Peyer's patch (tissue), 4 donors: ENCODE measurements around the gene HPCAL1. TPM values are rescaled to one million over a fixed set of nuclear protein-coding genes. Genes with fewer than 3 reads are reported as not detected.

Experiments
- DNase-seq, 3 donors: peaks; one replicate each; pipeline ENCODE4 v3.0.0-alpha.2; 2017 to 2019
- H3K27ac ChIP-seq, 4 donors: fragments of 200-600 bp; sonication (generic); one replicate each; pipeline ENCODE4 v1.5.1; 2016 to 2019
- H3K27me3 ChIP-seq, 2 donors: fragments of 200-600 bp; sonication (generic); one replicate each; pipeline ENCODE4 v1.5.1; 2019
- H3K36me3 ChIP-seq, 3 donors: fragments of 200-600 bp; sonication (generic); one replicate each; pipeline ENCODE4 v1.5.1; 2016 to 2019
- H3K4me1 ChIP-seq, 4 donors: fragments of 200-600 bp; sonication (generic); one replicate each; pipeline ENCODE4 v1.5.1; 2016 to 2019
- H3K4me3 ChIP-seq, 4 donors: fragments of 200-600 bp; sonication (generic); 1 replicate in 3 of 4; 2 replicates in 1 of 4; pipeline ENCODE4 v1.5.1; 2016 to 2019; ENCODE audit warnings: mild to moderate bottlenecking in 1 of 4
- H3K9me3 ChIP-seq, 4 donors: fragments of 200-600 bp; sonication (generic); one replicate each; pipeline ENCODE4 v1.5.1; 2016 to 2019; ENCODE audit warnings: mild to moderate bottlenecking in 1 of 4
- POLR2A ChIP-seq, 2 donors: fragments of 450-650 bp; IDR thresholded peaks; one replicate each; pipeline ENCODE4 v1.5.1; 2017; ENCODE audit warnings: antibody characterized with exemption in 2 of 2, mild to moderate bottlenecking in 2 of 2, moderate library complexity in 2 of 2
- total RNA-seq, 4 donors: library from RNA; depleted of rRNA; stranded (reverse); fragments of >200 nt; gene quantifications; one replicate each; pipeline ENCODE4 v1.1.0, GENCODE V29; 2016
- TF ChIP-seq, protein P1 (sequence below), 6 experiments: fragments of 450-650 bp in 4 of 6; fragments of 200-600 bp in 2 of 6; sonication (generic) in 1 of 6; IDR thresholded peaks; one replicate each; pipeline ENCODE4 v1.5.1; 2017 to 2019; ENCODE audit warnings: antibody characterized with exemption in 6 of 6, mild to moderate bottlenecking in 3 of 6, moderate library complexity in 1 of 6

The HPCAL1 gene
- total RNA-seq, 4 donors from 2014 or later = 123 to 270 (median 156) TPM

- peaks cover 0 to 33% (median 1%) of the 10 kb centered on the region in 4 donors for H3K4me1 ChIP-seq
- no peaks in the 10 kb centered on the region for H3K9me3 ChIP-seq
- no peaks in the 10 kb centered on the region for H3K27me3 ChIP-seq
- TF ChIP-seq POLR2A (IDR thresholded peaks at IDR 0.05) = no peak
- TF ChIP-seq, protein P1, sequence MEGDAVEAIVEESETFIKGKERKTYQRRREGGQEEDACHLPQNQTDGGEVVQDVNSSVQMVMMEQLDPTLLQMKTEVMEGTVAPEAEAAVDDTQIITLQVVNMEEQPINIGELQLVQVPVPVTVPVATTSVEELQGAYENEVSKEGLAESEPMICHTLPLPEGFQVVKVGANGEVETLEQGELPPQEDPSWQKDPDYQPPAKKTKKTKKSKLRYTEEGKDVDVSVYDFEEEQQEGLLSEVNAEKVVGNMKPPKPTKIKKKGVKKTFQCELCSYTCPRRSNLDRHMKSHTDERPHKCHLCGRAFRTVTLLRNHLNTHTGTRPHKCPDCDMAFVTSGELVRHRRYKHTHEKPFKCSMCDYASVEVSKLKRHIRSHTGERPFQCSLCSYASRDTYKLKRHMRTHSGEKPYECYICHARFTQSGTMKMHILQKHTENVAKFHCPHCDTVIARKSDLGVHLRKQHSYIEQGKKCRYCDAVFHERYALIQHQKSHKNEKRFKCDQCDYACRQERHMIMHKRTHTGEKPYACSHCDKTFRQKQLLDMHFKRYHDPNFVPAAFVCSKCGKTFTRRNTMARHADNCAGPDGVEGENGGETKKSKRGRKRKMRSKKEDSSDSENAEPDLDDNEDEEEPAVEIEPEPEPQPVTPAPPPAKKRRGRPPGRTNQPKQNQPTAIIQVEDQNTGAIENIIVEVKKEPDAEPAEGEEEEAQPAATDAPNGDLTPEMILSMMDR (IDR thresholded peaks at IDR 0.05) = no peak
- H3K27ac ChIP-seq = peak overlapping the region in 1 of 4 donors; percentile 66
- peaks cover 0 to 8% (median 0%) of the 10 kb centered on the region in 3 donors for H3K36me3 ChIP-seq
- no peak overlapping the region for H3K4me3 ChIP-seq
- DNase-seq = no peak
Observed at GRCh38 chr2:10415048-10415447, 112.3 kb downstream of the HPCAL1 start.

DNA sequence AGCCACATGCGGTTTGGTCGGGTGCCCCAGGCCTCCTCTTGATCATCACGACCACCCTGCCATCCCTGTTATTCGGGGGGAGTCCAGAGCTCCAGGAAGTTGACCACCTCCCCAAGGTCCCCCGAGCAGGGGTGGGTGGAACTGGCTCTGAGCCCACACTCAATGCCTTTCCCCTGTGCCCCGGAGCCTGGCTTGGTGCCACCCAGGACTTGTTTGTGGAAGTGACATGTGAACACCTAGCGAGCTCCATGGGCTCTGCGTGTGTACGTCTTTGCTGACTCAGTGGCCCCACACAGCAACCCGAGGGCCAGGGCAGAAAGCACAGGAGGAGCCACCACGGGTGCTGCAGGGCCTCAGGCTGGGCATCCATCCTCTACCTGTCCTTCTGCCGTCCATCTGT, 112.9 kb downstream of the HPCAL1 start:
- Histone ChIP-seq H3K27ac (no peak overlapping the region), H3K9me3 (no peaks in the 10 kb centered on the region), H3K36me3 (peaks cover 0 to 14% (median 0%) of the 10 kb centered on the region in 3 donors), H3K4me1 (peaks cover 0 to 31% (median under 1%) of the 10 kb centered on the region in 4 donors), H3K4me3 (no peak overlapping the region), H3K27me3 (no peaks in the 10 kb centered on the region)
- no peak for DNase-seq
- TF ChIP-seq, protein P1 (IDR thresholded peaks at IDR 0.05) = no peak
- TF ChIP-seq POLR2A (IDR thresholded peaks at IDR 0.05) = no peak

DNA sequence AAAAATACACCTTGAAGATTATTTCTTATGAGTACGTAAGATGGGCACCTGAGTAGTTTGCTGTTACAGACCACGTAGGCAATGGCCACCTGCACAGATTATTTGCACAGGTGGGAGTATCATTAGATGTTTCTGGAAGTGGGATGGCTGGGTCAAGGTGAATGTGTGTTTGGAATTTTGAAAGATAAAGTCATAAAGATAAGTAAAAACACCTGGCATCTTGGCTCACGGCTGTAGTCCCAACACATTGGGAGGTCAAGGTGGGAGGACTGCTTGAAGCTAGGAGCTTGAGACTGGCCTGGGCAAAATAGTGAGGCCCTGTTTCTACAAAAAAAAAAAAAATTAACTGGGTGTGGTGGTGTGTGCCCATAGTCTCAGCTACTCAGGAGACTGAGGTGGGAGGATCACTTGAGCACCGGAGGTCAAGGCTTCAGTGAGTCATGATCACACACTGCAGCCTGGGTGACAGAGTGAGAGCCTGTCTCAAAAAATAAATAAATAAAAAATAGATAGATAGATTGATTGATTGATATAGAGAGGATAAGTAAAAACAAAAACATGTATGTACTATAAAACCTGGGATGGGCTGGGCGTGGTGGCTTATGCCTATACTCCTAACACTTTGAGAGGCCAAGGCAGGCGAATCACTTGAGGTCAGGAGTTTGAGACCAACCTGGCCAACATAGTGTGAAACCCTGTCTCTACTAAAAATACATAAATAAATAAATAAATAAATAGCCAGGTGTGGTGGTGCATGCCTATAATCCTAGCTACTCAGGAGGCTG, 115.0 kb downstream of the HPCAL1 start:
- no peak for DNase-seq
- Histone ChIP-seq H3K4me3 (no peak overlapping the region), H3K9me3 (no peaks in the 10 kb centered on the region), H3K27me3 (no peaks in the 10 kb centered on the region), H3K36me3 (peaks cover 0 to 34% (median 0%) of the 10 kb centered on the region in 3 donors), H3K27ac (peak overlapping the region in 1 of 4 donors; percentile 37), H3K4me1 (peaks cover 0 to 22% (median 0%) of the 10 kb centered on the region in 4 donors)
- no peak for TF ChIP-seq POLR2A (IDR thresholded peaks at IDR 0.05)
- TF ChIP-seq, protein P1 (IDR thresholded peaks at IDR 0.05) = no peak

- no peak overlapping the region for H3K4me3 ChIP-seq
- H3K9me3 ChIP-seq = no peaks in the 10 kb centered on the region
- no peak overlapping the region for H3K27ac ChIP-seq
- H3K36me3 ChIP-seq = peaks cover 0 to 51% (median 0%) of the 10 kb centered on the region in 3 donors
- no peaks in the 10 kb centered on the region for H3K27me3 ChIP-seq
- H3K4me1 ChIP-seq = peaks cover 0 to 4% (median 0%) of the 10 kb centered on the region in 4 donors
- DNase-seq = no peak
- TF ChIP-seq, protein P1 (IDR thresholded peaks at IDR 0.05) = no peak
- no peak for TF ChIP-seq POLR2A (IDR thresholded peaks at IDR 0.05)
Observed at GRCh38 chr2:10419553-10420257, 117.0 kb downstream of the HPCAL1 start.

GRCh38 chr2:10422251-10422650, 119.5 kb downstream of the HPCAL1 start:
- no peak overlapping the region for H3K27ac ChIP-seq
- H3K27me3 ChIP-seq = no peaks in the 10 kb centered on the region
- no peak for DNase-seq
- TF ChIP-seq POLR2A (IDR thresholded peaks at IDR 0.05) = no peak
- TF ChIP-seq, protein P1 (IDR thresholded peaks at IDR 0.05) = no peak
- H3K4me1 ChIP-seq = no peaks in the 10 kb centered on the region
- peaks cover 0 to 76% (median 0%) of the 10 kb centered on the region in 3 donors for H3K36me3 ChIP-seq
- H3K9me3 ChIP-seq = no peaks in the 10 kb centered on the region
- H3K4me3 ChIP-seq = no peak overlapping the region
